Measurements from ENCODE around the gene LHFPL3. TPM values are rescaled to one million over a fixed set of nuclear protein-coding genes. Genes with fewer than 3 reads are reported as not detected.

LHFPL3 gene
- total RNA-seq, 1 experiment from 2014 or later: not detected

DNA sequence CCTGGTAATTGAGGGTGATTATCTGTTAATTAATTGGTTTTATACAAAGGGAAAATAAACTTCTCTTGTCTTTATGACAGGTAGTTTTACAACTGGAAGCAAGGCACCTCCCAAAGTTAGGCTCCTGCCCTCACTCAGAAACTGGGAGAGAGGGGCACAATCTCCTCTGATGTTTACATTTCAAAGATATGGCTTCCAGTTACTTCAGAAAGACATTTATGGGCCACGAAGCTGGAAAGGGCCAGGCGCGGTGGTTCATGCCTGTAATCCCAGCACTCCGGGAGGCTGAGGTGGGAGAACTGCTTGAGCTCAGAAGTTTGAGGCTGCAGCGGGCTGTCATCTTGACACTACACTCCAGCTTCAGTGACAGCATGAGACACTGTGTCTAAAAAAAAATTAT is 570.0 kb downstream of the LHFPL3 start:
- no peak overlapping the region for H2AK5ac ChIP-seq (ENCODE audit: insufficient read length, low read length)
- Mint-ChIP-seq H3K9me3 (no peaks in the 10 kb centered on the region), H3K27me3 (ENCODE audit: low read depth) (peaks cover 1% of the 10 kb centered on the region; the same call in 1 of the 2 replicates), H3K4me3 (no peak overlapping the region), H3K36me3 (ENCODE audit: insufficient read depth in 1 of 3, low read depth in 3 of 3) (no peaks in the 10 kb centered on the region), H3K4me1 (no peaks in the 10 kb centered on the region), H3K27ac (no peak overlapping the region; a peak in 1 of 7 replicates)
- H3K18ac ChIP-seq (ENCODE audit: insufficient read length, low read depth, low read length): no peak overlapping the region
- no peaks in the 10 kb centered on the region for H3K9me3 ChIP-seq (ENCODE audit: control insufficient read depth, low read depth, low read length)
- H3K14ac ChIP-seq (ENCODE audit: insufficient read depth, low read length): no peak overlapping the region
- whole genome bisulfite sequencing (ENCODE audit: extremely low coverage, insufficient read length, low lambda C conversion rate): no CpG with 5 or more reads among the region's 5 CpGs
- H3K4ac ChIP-seq (ENCODE audit: low read depth, low read length): no peak overlapping the region
- H2BK5ac ChIP-seq (ENCODE audit: insufficient read length, low read length): no peak overlapping the region
- no peaks in the 10 kb centered on the region for H3K27me3 ChIP-seq (ENCODE audit: insufficient read depth, low read length)
- no peak overlapping the region for H3K9ac ChIP-seq (ENCODE audit: extremely low read depth, insufficient read length, low read length)
- no peak overlapping the region for H2BK15ac ChIP-seq (ENCODE audit: low read depth, low read length)
- H3K4me2 ChIP-seq (ENCODE audit: insufficient read depth, insufficient read length, low read length): no peak overlapping the region
- TF ChIP-seq, protein P1, sequence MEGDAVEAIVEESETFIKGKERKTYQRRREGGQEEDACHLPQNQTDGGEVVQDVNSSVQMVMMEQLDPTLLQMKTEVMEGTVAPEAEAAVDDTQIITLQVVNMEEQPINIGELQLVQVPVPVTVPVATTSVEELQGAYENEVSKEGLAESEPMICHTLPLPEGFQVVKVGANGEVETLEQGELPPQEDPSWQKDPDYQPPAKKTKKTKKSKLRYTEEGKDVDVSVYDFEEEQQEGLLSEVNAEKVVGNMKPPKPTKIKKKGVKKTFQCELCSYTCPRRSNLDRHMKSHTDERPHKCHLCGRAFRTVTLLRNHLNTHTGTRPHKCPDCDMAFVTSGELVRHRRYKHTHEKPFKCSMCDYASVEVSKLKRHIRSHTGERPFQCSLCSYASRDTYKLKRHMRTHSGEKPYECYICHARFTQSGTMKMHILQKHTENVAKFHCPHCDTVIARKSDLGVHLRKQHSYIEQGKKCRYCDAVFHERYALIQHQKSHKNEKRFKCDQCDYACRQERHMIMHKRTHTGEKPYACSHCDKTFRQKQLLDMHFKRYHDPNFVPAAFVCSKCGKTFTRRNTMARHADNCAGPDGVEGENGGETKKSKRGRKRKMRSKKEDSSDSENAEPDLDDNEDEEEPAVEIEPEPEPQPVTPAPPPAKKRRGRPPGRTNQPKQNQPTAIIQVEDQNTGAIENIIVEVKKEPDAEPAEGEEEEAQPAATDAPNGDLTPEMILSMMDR (conservative IDR thresholded peaks at IDR 0.05): no peak
- no peak overlapping the region for H3K56ac ChIP-seq (ENCODE audit: insufficient read length, low read depth, low read length)
- no peak overlapping the region for H2BK20ac ChIP-seq (ENCODE audit: low read depth, low read length, poor library complexity, severe bottlenecking)
- no peak overlapping the region for H2BK120ac ChIP-seq (ENCODE audit: low read depth, low read length, poor library complexity, severe bottlenecking)
- H3K23ac ChIP-seq (ENCODE audit: insufficient read length, low read depth, low read length): no peak overlapping the region
- no peak overlapping the region for H4K5ac ChIP-seq (ENCODE audit: insufficient read length, low read depth, low read length)
- no peaks in the 10 kb centered on the region for H3K23me2 ChIP-seq (ENCODE audit: insufficient read length, low read depth, low read length, poor library complexity, severe bottlenecking)
- no peak overlapping the region for H2BK12ac ChIP-seq (ENCODE audit: insufficient read length, low read depth, low read length)
- H3K79me1 ChIP-seq (ENCODE audit: insufficient read depth, low read depth, low read length, poor library complexity, severe bottlenecking): no peaks in the 10 kb centered on the region
- no peak overlapping the region for H3K27ac ChIP-seq (ENCODE audit: insufficient read length, low read depth, low read length)
- H3K4me1 ChIP-seq (ENCODE audit: insufficient read depth, low read length): no peaks in the 10 kb centered on the region
- no peaks in the 10 kb centered on the region for H4K20me1 ChIP-seq (ENCODE audit: control insufficient read depth, insufficient read depth, insufficient read length)
- no peak overlapping the region for H3T11ph ChIP-seq (ENCODE audit: low read length)
- H3K79me2 ChIP-seq (ENCODE audit: insufficient read depth, low read length): no peaks in the 10 kb centered on the region
- H4K91ac ChIP-seq (ENCODE audit: insufficient read length, low read depth, low read length): no peak overlapping the region
- H2AFZ ChIP-seq (ENCODE audit: low read length): no peak overlapping the region
- no peak for DNase-seq
- H4K8ac ChIP-seq (replicated peaks; ENCODE audit: insufficient read length, low read depth, low read length): no peak overlapping the region
